Lung (tissue), 12 donors: ENCODE data around the gene NDUFAF5. TPM values are rescaled to one million over a fixed set of nuclear protein-coding genes. Genes with fewer than 3 reads are reported as not detected.

Source experiments
- ATAC-seq: fragments of 200-7000 bp; cut with Tn5 transposase; one replicate; pipeline ENCODE4 v1.9.1; 2020; ENCODE audit warnings: moderate number of reproducible peaks; ENCODE audit not compliant: insufficient read depth, low FRiP score
- DNase-seq, 3 donors: peaks; one replicate each; pipeline ENCODE4 v3.0.0-alpha.2; 2013 to 2017
- H3K27ac ChIP-seq, 2 donors: one replicate each; pipeline ENCODE4 v1.5.1; 2013; ENCODE audit warnings: mild to moderate bottlenecking in 2 of 2, moderate library complexity in 2 of 2, control low read depth in 1 of 2, inconsistent platforms in 1 of 2, low read depth in 1 of 2, low read length in 1 of 2
- H3K27me3 ChIP-seq, 3 donors: one replicate each; pipeline ENCODE4 v1.5.1; 2013; ENCODE audit warnings: low read length in 2 of 3; ENCODE audit not compliant: control insufficient read depth in 3 of 3, insufficient read depth in 3 of 3
- H3K36me3 ChIP-seq, 4 donors: one replicate each; pipeline ENCODE4 v1.5.1; 2013; ENCODE audit warnings: low read length in 4 of 4, mild to moderate bottlenecking in 1 of 4, moderate library complexity in 1 of 4; ENCODE audit not compliant: control insufficient read depth in 4 of 4, insufficient read depth in 4 of 4
- H3K4me1 ChIP-seq, 5 donors: one replicate each; pipeline ENCODE4 v1.5.1; 2013; ENCODE audit warnings: low read length in 5 of 5, mild to moderate bottlenecking in 2 of 5, moderate library complexity in 1 of 5; ENCODE audit not compliant: control insufficient read depth in 5 of 5, insufficient read depth in 5 of 5
- H3K4me3 ChIP-seq: one replicate; pipeline ENCODE4 v1.5.1; 2013; ENCODE audit warnings: mild to moderate bottlenecking, control low read depth, moderate library complexity
- H3K9ac ChIP-seq, 2 donors: one replicate each; pipeline ENCODE4 v1.5.1; 2013; ENCODE audit warnings: low read length in 2 of 2, control low read depth in 1 of 2; ENCODE audit not compliant: insufficient read depth in 1 of 2
- H3K9me3 ChIP-seq, 4 donors: one replicate each; pipeline ENCODE4 v1.5.1; 2013; ENCODE audit warnings: low read length in 3 of 4, mild to moderate bottlenecking in 1 of 4, moderate library complexity in 1 of 4; ENCODE audit not compliant: control insufficient read depth in 4 of 4, insufficient read depth in 3 of 4
- CTCF ChIP-seq: IDR thresholded peaks from 2 replicates; pipeline ENCODE4 v1.5.1; 2012; ENCODE audit warnings: mild to moderate bottlenecking; ENCODE audit errors: control extremely low read depth, extremely low read depth
- WGBS, 2 donors: extraction: QIAGEN DNeasy Blood & Tissue Kit; methylation state at CpG; one replicate each; pipeline ENCODE4 v1.1.7; 2013; 5-methylcytosine and 5-hydroxymethylcytosine counted together
- polyA plus RNA-seq, 2 donors: library from polyadenylated mRNA; stranded (reverse); fragments of 200-250 nt; gene quantifications; one replicate each; pipeline ENCODE4 v1.2.1, GENCODE V29; 2013
- total RNA-seq, 2 donors: library from RNA; depleted of rRNA in 1 of 2; stranded (reverse); fragments of >200 nt in 1 of 2; gene quantifications; one replicate each; pipeline ENCODE4 v1.2.1, GENCODE V29; 2014 to 2021
- donor health status: control.
- donor health status: control.
- donor health status: Bipolar disorder and iron deficiency.
- donor health status: healthy.
- donor health status: DM: yes; HTN: yes; CAD: no.

The NDUFAF5 gene
- total and polyA plus RNA-seq, 4 donors, result 11.3 to 29.8 (median 20.2) TPM

- no peaks in the 10 kb centered on the region for H3K4me1 ChIP-seq
- DNase-seq (no peak), ATAC-seq (no peak)
- WGBS, 2 donors, result 81 to 83% methylated on average over 3 of the region's 3 CpGs
- H3K36me3 ChIP-seq, result no peaks in the 10 kb centered on the region
- H3K27ac ChIP-seq, result no peak overlapping the region
- no peak overlapping the region for H3K4me3 ChIP-seq
- H3K9me3 ChIP-seq, result no peaks in the 10 kb centered on the region
- no peak overlapping the region for H3K9ac ChIP-seq
- no peak for TF ChIP-seq CTCF
- H3K27me3 ChIP-seq, result peaks cover 0 to 4% (median 0%) of the 10 kb centered on the region in 3 donors
Measured at GRCh38 chr20:13831476-13831875, 46.6 kb downstream of the NDUFAF5 start.

- DNase-seq (no peak), ATAC-seq (no peak)
- peaks cover 0 to 5% (median 0%) of the 10 kb centered on the region in 3 donors for H3K27me3 ChIP-seq
- H3K4me1 ChIP-seq, result no peaks in the 10 kb centered on the region
- H3K9me3 ChIP-seq, result no peaks in the 10 kb centered on the region
- no peak for TF ChIP-seq CTCF
- H3K9ac ChIP-seq, result no peak overlapping the region
- no peaks in the 10 kb centered on the region for H3K36me3 ChIP-seq
- no peak overlapping the region for H3K4me3 ChIP-seq
- H3K27ac ChIP-seq, result no peak overlapping the region
- 84 to 93% methylated on average over 7 of the region's 7 CpGs for WGBS, 2 donors
Measured at GRCh38 chr20:13838664-13839063, 53.8 kb downstream of the NDUFAF5 start.

- TF ChIP-seq CTCF, result no peak
- Histone ChIP-seq H3K27ac (no peak overlapping the region), H3K4me1 (no peaks in the 10 kb centered on the region), H3K9ac (no peak overlapping the region), H3K36me3 (no peaks in the 10 kb centered on the region), H3K9me3 (no peaks in the 10 kb centered on the region), H3K27me3 (peaks cover 0 to 5% (median 0%) of the 10 kb centered on the region in 3 donors), H3K4me3 (no peak overlapping the region)
- ATAC-seq (no peak), DNase-seq (no peak)
- 68 to 70% methylated on average over 4 of the region's 4 CpGs for WGBS, 2 donors
Measured at GRCh38 chr20:13839421-13840092, 54.7 kb downstream of the NDUFAF5 start.

- Histone ChIP-seq H3K4me3 (no peak overlapping the region), H3K36me3 (no peaks in the 10 kb centered on the region), H3K27ac (no peak overlapping the region), H3K9me3 (no peaks in the 10 kb centered on the region), H3K9ac (no peak overlapping the region), H3K4me1 (no peaks in the 10 kb centered on the region), H3K27me3 (peaks cover 0 to 5% (median 0%) of the 10 kb centered on the region in 3 donors)
- TF ChIP-seq CTCF, result no peak
- WGBS, 2 donors, result 81 to 82% methylated on average over 4 of the region's 4 CpGs
- DNase-seq, result no peak
- ATAC-seq, result no peak
Measured at GRCh38 chr20:13840093-13840465, 55.3 kb downstream of the NDUFAF5 start.
